DOHH2 (cell line): ENCODE results near the gene RUFY2.

Experiments used
- H3F3A ChIP-seq: fragments of 200-600 bp; sonication (generic), shearing (Covaris generic); 2 replicates; pipeline ENCODE4 v1.6.0; 2016; ENCODE audit warnings: antibody characterized with exemption, mild to moderate bottlenecking; ENCODE audit not compliant: control insufficient read depth, insufficient read depth
- H3K27ac ChIP-seq: fragments of 200-600 bp; sonication (generic); 2 replicates; pipeline ENCODE4 v1.5.1; 2014; ENCODE audit warnings: low read depth, mild to moderate bottlenecking, low read length, moderate library complexity
- H3K27me3 ChIP-seq: fragments of 200-600 bp; sonication (generic); 2 replicates; pipeline ENCODE4 v1.6.1; 2014; ENCODE audit warnings: mild to moderate bottlenecking, low read length, mixed read lengths; ENCODE audit not compliant: control insufficient read depth
- H3K36me3 ChIP-seq: fragments of 200-600 bp; sonication (generic); 2 replicates; pipeline ENCODE4 v1.6.1; 2014; ENCODE audit warnings: mild to moderate bottlenecking, low read length, moderate library complexity, mixed read lengths; ENCODE audit not compliant: control insufficient read depth
- H3K4me1 ChIP-seq: fragments of 200-600 bp; sonication (generic); 2 replicates; pipeline ENCODE4 v1.6.1; 2014; ENCODE audit warnings: mild to moderate bottlenecking, low read length, mixed read lengths; ENCODE audit not compliant: control insufficient read depth
- H3K4me2 ChIP-seq: fragments of 200-600 bp; sonication (generic); 2 replicates; pipeline ENCODE4 v1.6.0; 2014; ENCODE audit warnings: mild to moderate bottlenecking, low read length, moderate library complexity
- H3K4me3 ChIP-seq: fragments of 200-600 bp; sonication (generic); 2 replicates; pipeline ENCODE4 v1.5.1; 2014; ENCODE audit warnings: mild to moderate bottlenecking, low read length, mixed read lengths
- H3K79me2 ChIP-seq: fragments of 200-600 bp; sonication (generic); 2 replicates; pipeline ENCODE4 v1.6.1; 2014; ENCODE audit warnings: mild to moderate bottlenecking, low read length, mixed read lengths; ENCODE audit not compliant: control insufficient read depth
- H3K9me2 ChIP-seq: fragments of 200-600 bp; sonication (generic); replicated peaks from 2 replicates; pipeline ENCODE4 v1.6.1; 2014; ENCODE audit warnings: mild to moderate bottlenecking, low read length, mixed read lengths; ENCODE audit not compliant: control insufficient read depth
- H3K9me3 ChIP-seq: fragments of 200-600 bp; sonication (generic); 2 replicates; pipeline ENCODE4 v1.6.1; 2014; ENCODE audit warnings: antibody characterized with exemption, low read length, mixed read lengths; ENCODE audit not compliant: control insufficient read depth, insufficient read depth
- H4K20me1 ChIP-seq: fragments of 200-600 bp; sonication (generic); 2 replicates; pipeline ENCODE4 v1.6.0; 2014; ENCODE audit warnings: low read depth, mild to moderate bottlenecking, antibody characterized with exemption, low read length, moderate library complexity; ENCODE audit not compliant: control insufficient read depth, insufficient read depth
- CTCF ChIP-seq: fragments of 200-600 bp; sonication (generic); IDR thresholded peaks from one replicate; pipeline ENCODE4 v1.5.1; 2014; ENCODE audit warnings: antibody characterized with exemption, mild to moderate bottlenecking, low read depth, low read length; ENCODE audit not compliant: poor library complexity, severe bottlenecking
- EZH2phosphoT487 ChIP-seq: fragments of 200-600 bp; sonication (generic); IDR thresholded peaks from 2 replicates; pipeline ENCODE4 v1.6.1; 2017; ENCODE audit warnings: borderline replicate concordance, mild to moderate bottlenecking, antibody characterized with exemption, low read length, moderate library complexity, mixed read lengths

The RUFY2 gene

GRCh38 chr10:68440898-68441297 is 33.8 kb upstream of the RUFY2 start:
- no peaks in the 10 kb centered on the region for H3K9me2 ChIP-seq
- no peaks in the 10 kb centered on the region for H3K9me3 ChIP-seq
- H3K27me3 ChIP-seq, result no peaks in the 10 kb centered on the region
- peaks cover 61% of the 10 kb centered on the region for H3K36me3 ChIP-seq
- H4K20me1 ChIP-seq, result no peaks in the 10 kb centered on the region
- TF ChIP-seq EZH2phosphoT487, result no peak
- H3K4me1 ChIP-seq, result no peaks in the 10 kb centered on the region
- no peaks in the 10 kb centered on the region for H3K79me2 ChIP-seq
- H3K4me2 ChIP-seq, result no peak overlapping the region
- no peak overlapping the region for H3K4me3 ChIP-seq
- no peaks in the 10 kb centered on the region for H3F3A ChIP-seq
- H3K27ac ChIP-seq, result no peak overlapping the region

- H3K36me3 ChIP-seq, result peaks cover 68% of the 10 kb centered on the region
These were observed 28.7 kb upstream of the RUFY2 start for GRCh38 chr10:68435803-68436202.

GRCh38 chr10:68434657-68435056 is 27.6 kb upstream of the RUFY2 start:
- no peaks in the 10 kb centered on the region for H3K9me3 ChIP-seq

More at GRCh38 chr10:68435803-68436202, 28.7 kb upstream of the RUFY2 start:
- Histone ChIP-seq H3K4me3 (no peak overlapping the region), H3K4me2 (no peak overlapping the region), H3K27ac (no peak overlapping the region), H3K9me3 (no peaks in the 10 kb centered on the region), H3K27me3 (no peaks in the 10 kb centered on the region), H3K4me1 (no peaks in the 10 kb centered on the region), H3F3A (peaks cover 6% of the 10 kb centered on the region; the same call in 1 of the 2 replicates), H3K79me2 (no peaks in the 10 kb centered on the region), H4K20me1 (no peaks in the 10 kb centered on the region), H3K9me2 (no peaks in the 10 kb centered on the region)
- no peak for TF ChIP-seq EZH2phosphoT487
- TF ChIP-seq CTCF, result no peak

More at GRCh38 chr10:68434657-68435056, 27.6 kb upstream of the RUFY2 start:
- Histone ChIP-seq H3F3A (peaks cover 6% of the 10 kb centered on the region; the same call in 1 of the 2 replicates), H3K36me3 (peaks cover 71% of the 10 kb centered on the region), H3K27ac (no peak overlapping the region), H3K4me3 (no peak overlapping the region), H3K9me2 (no peaks in the 10 kb centered on the region), H3K4me2 (no peak overlapping the region), H4K20me1 (no peaks in the 10 kb centered on the region), H3K27me3 (no peaks in the 10 kb centered on the region), H3K4me1 (no peaks in the 10 kb centered on the region), H3K79me2 (no peaks in the 10 kb centered on the region)
- TF ChIP-seq EZH2phosphoT487 (no peak), CTCF (no peak)
